PC-9 (cell line): Measurements from ENCODE around the gene DLL4.

Experiments used
- CTCF ChIP-seq: fragments of 200-600 bp; sonication (generic); conservative IDR thresholded peaks from 2 replicates; pipeline ENCODE4 v1.6.1; 2017; ENCODE audit warnings: mixed run types, antibody characterized with exemption, mild to moderate bottlenecking, moderate library complexity
- EZH2 ChIP-seq: fragments of 200-600 bp; sonication (generic); IDR thresholded peaks from 2 replicates; pipeline ENCODE4 v1.8.0; 2017; ENCODE audit warnings: antibody characterized with exemption, low read depth

- peak; percentile 36; the same call in 1 of the 2 replicates for TF ChIP-seq CTCF
- no peak for TF ChIP-seq EZH2
Measured at GRCh38 chr15:40941528-40942336, 12.6 kb downstream of the DLL4 start.
